Endodermal cell (in vitro differentiated cells): ENCODE measurements around the gene ABCC5. TPM values are rescaled to one million over a fixed set of nuclear protein-coding genes. Genes with fewer than 3 reads are reported as not detected.
"Not testable (repeated sequence)": the region's sequence is repeated elsewhere in the genome, so short reads cannot be mapped to it uniquely, and the experiment has no call there.

ENCODE experiments used
- DNase-seq: peaks from one replicate; pipeline ENCODE4 v3.0.0-alpha.2; 2017
- H3K27ac ChIP-seq: 2 replicates; pipeline ENCODE4 v1.5.1; 2013; ENCODE audit warnings: mild to moderate bottlenecking, low read depth, low read length, moderate library complexity
- H3K27me3 ChIP-seq: 2 replicates; pipeline ENCODE4 v1.6.1; 2013; ENCODE audit warnings: mild to moderate bottlenecking, low read length, moderate library complexity; ENCODE audit not compliant: insufficient read depth, control insufficient read depth, poor library complexity, severe bottlenecking
- H3K36me3 ChIP-seq: 2 replicates; pipeline ENCODE4 v1.7.0; 2013; ENCODE audit warnings: mild to moderate bottlenecking, low read length, moderate library complexity; ENCODE audit not compliant: control insufficient read depth, insufficient read depth
- H3K4me1 ChIP-seq: one replicate; pipeline ENCODE4 v1.7.0; 2013; ENCODE audit warnings: low read length; ENCODE audit not compliant: control insufficient read depth, insufficient read depth
- H3K4me3 ChIP-seq: 2 replicates; pipeline ENCODE4 v1.5.1; 2013; ENCODE audit warnings: mild to moderate bottlenecking, low read length, moderate library complexity
- H3K9ac ChIP-seq: 2 replicates; pipeline ENCODE4 v1.6.1; 2013; ENCODE audit warnings: mild to moderate bottlenecking, low read length, moderate library complexity; ENCODE audit not compliant: poor library complexity, severe bottlenecking; ENCODE audit errors: extremely low read depth
- H3K9me3 ChIP-seq: 2 replicates; pipeline ENCODE4 v1.6.1; 2013; ENCODE audit warnings: mild to moderate bottlenecking, low read length, moderate library complexity; ENCODE audit not compliant: control insufficient read depth
- H3K27ac Mint-ChIP-seq: 2 replicates; pipeline ENCODE4 v1.8.0; 2020; ENCODE audit warnings: mixed read lengths
- H3K27me3 Mint-ChIP-seq: 2 replicates; pipeline ENCODE4 v1.8.0; 2021; ENCODE audit warnings: mild to moderate bottlenecking, mixed read lengths; ENCODE audit not compliant: insufficient read depth
- H3K36me3 Mint-ChIP-seq: 2 replicates; pipeline ENCODE4 v1.8.0; 2020; ENCODE audit warnings: low read depth, mixed read lengths
- H3K4me1 Mint-ChIP-seq: 2 replicates; pipeline ENCODE4 v1.8.0; 2020; ENCODE audit warnings: mixed read lengths
- H3K4me3 Mint-ChIP-seq: 2 replicates; pipeline ENCODE4 v1.8.0; 2020; ENCODE audit warnings: mild to moderate bottlenecking, moderate library complexity, mixed read lengths
- H3K9me3 Mint-ChIP-seq: 2 replicates; pipeline ENCODE4 v1.8.0; 2020; ENCODE audit warnings: mild to moderate bottlenecking, mixed read lengths
- WGBS, 2 experiments: methylation state at CpG; one replicate each; pipeline versions ENCODE4 v1.1.5 to v1.1.7; 2013; ENCODE audit warnings: missing lambda C conversion rate in 2 of 2, mixed read lengths in 1 of 2; ENCODE audit not compliant: insufficient coverage in 1 of 2, insufficient read length in 1 of 2; 5-methylcytosine and 5-hydroxymethylcytosine counted together
- total RNA-seq, 2 donors: library from RNA; stranded (reverse); fragmentation: NEBNext Ultra II Directional in 1 of 2; extraction: Animal tissue kit (Norgen Biotek cat#: 25700) in 1 of 2; gene quantifications; 2 replicates in 1 of 2; 3 replicates in 1 of 2; pipeline ENCODE4 v1.2.1, GENCODE V29; 2021
- TF ChIP-seq, protein P1 (sequence below): fragments of 200-600 bp; sonication (generic); conservative IDR thresholded peaks from 2 replicates; pipeline ENCODE4 v1.5.0; 2021; ENCODE audit warnings: antibody characterized with exemption, mild to moderate bottlenecking

ABCC5 gene
- total RNA-seq, 2 donors from 2014 or later = 32.8 to 35.7 TPM

- H3K9me3 ChIP-seq = no peaks in the 10 kb centered on the region
- H3K4me3 Mint-ChIP-seq = no peak within 1 kb of the TSS
- H3K27me3 Mint-ChIP-seq = peaks cover 13% of the 10 kb centered on the region
- H3K9me3 Mint-ChIP-seq = no peaks in the 10 kb centered on the region
- no peaks in the 10 kb centered on the region for H3K4me1 Mint-ChIP-seq
- DNase-seq = no peak
- H3K36me3 ChIP-seq = no peaks in the 10 kb centered on the region
- H3K27me3 ChIP-seq = no peaks in the 10 kb centered on the region
- H3K27ac ChIP-seq = no peak within 1 kb of the TSS
- H3K9ac ChIP-seq = no peak within 1 kb of the TSS
- no peak within 1 kb of the TSS for H3K4me3 ChIP-seq
- WGBS, 2 experiments = 87 to 90% methylated on average over 3 to 4 of the region's 4 CpGs
- H3K4me1 ChIP-seq = no peaks in the 10 kb centered on the region
- H3K36me3 Mint-ChIP-seq = no peaks in the 10 kb centered on the region
- TF ChIP-seq, protein P1, sequence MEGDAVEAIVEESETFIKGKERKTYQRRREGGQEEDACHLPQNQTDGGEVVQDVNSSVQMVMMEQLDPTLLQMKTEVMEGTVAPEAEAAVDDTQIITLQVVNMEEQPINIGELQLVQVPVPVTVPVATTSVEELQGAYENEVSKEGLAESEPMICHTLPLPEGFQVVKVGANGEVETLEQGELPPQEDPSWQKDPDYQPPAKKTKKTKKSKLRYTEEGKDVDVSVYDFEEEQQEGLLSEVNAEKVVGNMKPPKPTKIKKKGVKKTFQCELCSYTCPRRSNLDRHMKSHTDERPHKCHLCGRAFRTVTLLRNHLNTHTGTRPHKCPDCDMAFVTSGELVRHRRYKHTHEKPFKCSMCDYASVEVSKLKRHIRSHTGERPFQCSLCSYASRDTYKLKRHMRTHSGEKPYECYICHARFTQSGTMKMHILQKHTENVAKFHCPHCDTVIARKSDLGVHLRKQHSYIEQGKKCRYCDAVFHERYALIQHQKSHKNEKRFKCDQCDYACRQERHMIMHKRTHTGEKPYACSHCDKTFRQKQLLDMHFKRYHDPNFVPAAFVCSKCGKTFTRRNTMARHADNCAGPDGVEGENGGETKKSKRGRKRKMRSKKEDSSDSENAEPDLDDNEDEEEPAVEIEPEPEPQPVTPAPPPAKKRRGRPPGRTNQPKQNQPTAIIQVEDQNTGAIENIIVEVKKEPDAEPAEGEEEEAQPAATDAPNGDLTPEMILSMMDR = no peak
- H3K27ac Mint-ChIP-seq = no peak within 1 kb of the TSS
These were observed 13.6 kb upstream of the ABCC5 start, which contains the start of gene HTR3D for GRCh38 chr3:184031187-184031792. Gene HTR3D (plus strand): TSS chr3:184031742. CDS start chr3:184031742, 0 bp downstream.

- Histone ChIP-seq H3K4me3 (no peak overlapping the region), H3K4me1 (no peaks in the 10 kb centered on the region), H3K27ac (no peak overlapping the region), H3K36me3 (no peaks in the 10 kb centered on the region), H3K27me3 (no peaks in the 10 kb centered on the region), H3K9ac (no peak overlapping the region), H3K9me3 (no peaks in the 10 kb centered on the region)
- WGBS, 2 experiments = 91% methylated on average over 3 of the region's 3 CpGs; no CpG with 5 or more reads in 1 of the 2 experiments
- no peaks in the 10 kb centered on the region for H3K4me1 Mint-ChIP-seq
- TF ChIP-seq, protein P1 = no peak
- H3K27me3 Mint-ChIP-seq = peaks cover 11% of the 10 kb centered on the region
- no peak for DNase-seq
- H3K36me3 Mint-ChIP-seq = no peaks in the 10 kb centered on the region
- H3K4me3 Mint-ChIP-seq = no peak overlapping the region
- H3K27ac Mint-ChIP-seq = no peak overlapping the region
- H3K9me3 Mint-ChIP-seq = no peaks in the 10 kb centered on the region
These were observed 12.9 kb upstream of the ABCC5 start for GRCh38 chr3:184030536-184030935.

DNA sequence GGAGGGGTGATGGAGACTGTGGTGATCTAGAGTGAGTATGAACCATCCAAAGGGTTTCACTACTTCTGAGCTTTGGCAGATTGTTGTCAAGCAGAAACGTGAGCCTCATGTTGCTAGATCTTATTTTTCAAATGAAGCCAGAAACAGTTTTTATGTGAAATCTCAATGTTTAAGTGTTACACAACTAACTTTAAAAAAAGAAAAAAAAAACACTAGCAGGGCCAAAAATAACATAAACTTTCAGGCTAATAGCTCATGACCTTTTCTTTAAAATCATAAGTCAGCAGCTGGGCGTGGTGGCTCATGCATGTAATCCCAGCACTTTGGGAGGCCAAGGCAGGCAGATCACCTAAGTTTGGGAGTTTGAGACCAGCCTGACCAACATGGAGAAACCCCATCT, 11.8 kb upstream of the ABCC5 start:
- no peak overlapping the region for H3K4me3 ChIP-seq
- 98 to 100% methylated on average over 2 of the region's 2 CpGs for WGBS, 2 experiments
- H3K36me3 Mint-ChIP-seq = no peaks in the 10 kb centered on the region
- no peaks in the 10 kb centered on the region for H3K27me3 ChIP-seq
- no peaks in the 10 kb centered on the region for H3K36me3 ChIP-seq
- H3K27ac Mint-ChIP-seq = no peak overlapping the region
- H3K4me3 Mint-ChIP-seq = no peak overlapping the region
- no peaks in the 10 kb centered on the region for H3K9me3 Mint-ChIP-seq
- peaks cover 11% of the 10 kb centered on the region for H3K27me3 Mint-ChIP-seq
- H3K4me1 ChIP-seq = no peaks in the 10 kb centered on the region
- H3K27ac ChIP-seq = no peak overlapping the region
- H3K9ac ChIP-seq = no peak overlapping the region
- H3K9me3 ChIP-seq = no peaks in the 10 kb centered on the region
- TF ChIP-seq, protein P1 = no peak
- no peaks in the 10 kb centered on the region for H3K4me1 Mint-ChIP-seq
- no peak for DNase-seq

DNA sequence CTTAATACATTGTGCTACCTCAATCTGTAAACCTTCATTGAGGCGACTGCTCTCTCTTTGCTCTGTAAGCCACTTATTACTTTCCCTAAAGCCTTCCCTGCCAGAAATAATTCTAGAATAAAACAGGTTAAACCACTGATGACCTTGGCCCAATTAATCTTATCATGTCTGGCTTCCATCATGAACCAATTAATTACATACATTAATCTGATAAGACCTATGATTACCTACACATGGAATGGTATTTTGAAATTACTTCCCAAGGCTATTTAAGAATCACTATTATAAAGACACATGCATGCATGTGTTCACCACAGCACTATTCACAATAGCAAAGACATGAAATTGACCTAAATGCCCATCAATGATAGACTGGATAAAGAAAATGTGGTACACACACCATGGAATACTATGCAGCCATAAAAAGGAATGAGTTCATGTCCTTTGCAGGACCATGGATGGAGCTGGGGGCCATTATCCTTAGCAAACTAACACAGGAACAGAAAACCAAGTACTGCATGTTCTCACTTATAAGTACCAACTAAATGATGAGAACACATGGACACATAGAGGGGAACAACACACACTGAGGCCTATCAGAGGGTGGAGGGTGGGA, 10.7 kb upstream of the ABCC5 start:
- H3K4me1 ChIP-seq, H3K27ac Mint-ChIP-seq, H3K36me3 ChIP-seq, H3K9me3 Mint-ChIP-seq, H3K27me3 ChIP-seq, H3K4me1 Mint-ChIP-seq, H3K9ac ChIP-seq, H3K9me3 ChIP-seq, H3K36me3 Mint-ChIP-seq, H3K27ac ChIP-seq, DNase-seq, H3K4me3 Mint-ChIP-seq, H3K4me3 ChIP-seq: not testable (repeated sequence)
- peaks cover 14% of the 10 kb centered on the region for H3K27me3 Mint-ChIP-seq
- 98 to 100% methylated on average over 1 of the region's 1 CpG for WGBS, 2 experiments

- H3K4me3 Mint-ChIP-seq, H3K4me1 Mint-ChIP-seq, H3K27me3 ChIP-seq, H3K36me3 Mint-ChIP-seq, H3K27ac Mint-ChIP-seq, H3K9me3 ChIP-seq, H3K27ac ChIP-seq, H3K9ac ChIP-seq, H3K9me3 Mint-ChIP-seq, H3K4me3 ChIP-seq, DNase-seq, H3K4me1 ChIP-seq, H3K36me3 ChIP-seq: not testable (repeated sequence)
- peaks cover 18% of the 10 kb centered on the region for H3K27me3 Mint-ChIP-seq
- WGBS, 2 experiments = 76 to 96% methylated on average over 3 to 5 of the region's 5 CpGs
These were observed 7.6 kb upstream of the ABCC5 start for GRCh38 chr3:184025256-184025655.
